SK-N-SH (cell line): ENCODE data around the gene S100A2. TPM values are rescaled to one million over a fixed set of nuclear protein-coding genes. Genes with fewer than 3 reads are reported as not detected.

Experiments
- CTCF ChIA-PET: fragments of 300-600, 350-600 bp; formaldehyde crosslinking; extraction: SDS; loops from one replicate; lab custom pipeline; 2021; lab: Yijun Ruan, JAX
- POLR2A ChIA-PET: fragments of 350-600 bp; sonication (Branson Sonifier 250); formaldehyde crosslinking; extraction: SDS; loops from one replicate; lab custom pipeline; 2020; ENCODE audit warnings: antibody characterized with exemption, inconsistent platforms; lab: Yijun Ruan, JAX
- DNase-seq: peaks from one replicate; pipeline ENCODE4 v3.0.0; 2012
- H2AFZ ChIP-seq: fragments of 200-600 bp; sonication (generic); 2 replicates; pipeline ENCODE4 v1.8.1; 2016; ENCODE audit warnings: antibody characterized with exemption, mild to moderate bottlenecking, low read depth
- H3F3A ChIP-seq: fragments of 200-600 bp; sonication (generic); replicated peaks from 2 replicates; pipeline ENCODE3; 2016; ENCODE audit warnings: antibody characterized with exemption, mild to moderate bottlenecking; ENCODE audit not compliant: insufficient read depth
- H3K27ac ChIP-seq, 2 experiments: fragments of 200-500 bp in 1 of 2; fragments of 200-600 bp in 1 of 2; sonication (Bioruptor generic) in 1 of 2; sonication (generic), shearing (Covaris generic) in 1 of 2; 2 replicates each; pipeline versions ENCODE4 v1.5.1 to v1.6.1; 2014 to 2016; ENCODE audit warnings: low read depth in 2 of 2, inconsistent platforms in 1 of 2, low read length in 1 of 2, mild to moderate bottlenecking in 1 of 2, mixed read lengths in 1 of 2
- H3K27me3 ChIP-seq: fragments of 200-600 bp; sonication (generic), shearing (Covaris generic); 2 replicates; pipeline ENCODE4 v1.6.1; 2016; ENCODE audit warnings: mixed run types; ENCODE audit not compliant: insufficient read depth
- H3K36me3 ChIP-seq, 2 experiments: fragments of 200-500 bp in 1 of 2; fragments of 200-600 bp in 1 of 2; sonication (Bioruptor generic) in 1 of 2; sonication (generic) in 1 of 2; replicated peaks in 1 of 2; 2 replicates each; pipeline versions ENCODE3 to v1.5.1; 2014 to 2016; ENCODE audit warnings: low read length in 1 of 2, mild to moderate bottlenecking in 1 of 2; ENCODE audit not compliant: insufficient read depth in 2 of 2, control insufficient read depth in 1 of 2
- H3K4me1 ChIP-seq, 2 experiments: fragments of 200-500 bp in 1 of 2; fragments of 200-600 bp in 1 of 2; sonication (Bioruptor generic) in 1 of 2; sonication (generic), shearing (Covaris generic) in 1 of 2; 2 replicates each; pipeline versions ENCODE4 v1.5.1 to v1.6.1; 2014 to 2016; ENCODE audit warnings: low read depth in 1 of 2, low read length in 1 of 2, mixed run types in 1 of 2; ENCODE audit not compliant: insufficient read depth in 2 of 2, control insufficient read depth in 1 of 2
- H3K4me2 ChIP-seq: fragments of 200-600 bp; sonication (generic), shearing (Covaris generic); 2 replicates; pipeline ENCODE4 v1.6.1; 2017; ENCODE audit warnings: mixed run types
- H3K4me3 ChIP-seq, 2 experiments: fragments of 200-500 bp in 1 of 2; fragments of 200-600 bp in 1 of 2; sonication (Bioruptor generic) in 1 of 2; sonication (generic), shearing (Covaris generic) in 1 of 2; 2 replicates each; pipeline versions ENCODE4 v1.5.1 to v1.8.1; 2014 to 2016; ENCODE audit warnings: low read depth in 2 of 2, inconsistent platforms in 1 of 2, low read length in 1 of 2, mild to moderate bottlenecking in 1 of 2, mixed read lengths in 1 of 2, moderate library complexity in 1 of 2
- H3K79me2 ChIP-seq: fragments of 200-600 bp; sonication (generic); 2 replicates; pipeline ENCODE4 v1.8.1; 2017; ENCODE audit warnings: mild to moderate bottlenecking; ENCODE audit not compliant: insufficient read depth
- H3K9ac ChIP-seq: fragments of 200-600 bp; sonication (generic); 2 replicates; pipeline ENCODE4 v1.6.1; 2017; ENCODE audit warnings: mixed run types
- H3K9me2 ChIP-seq: fragments of 200-600 bp; sonication (generic); 2 replicates; pipeline ENCODE4 v1.6.1; 2017; ENCODE audit warnings: mixed run types
- H3K9me3 ChIP-seq: fragments of 200-600 bp; sonication (generic); 2 replicates; pipeline ENCODE4 v1.6.1; 2017; ENCODE audit warnings: mixed run types, mild to moderate bottlenecking, moderate library complexity
- H4K20me1 ChIP-seq: fragments of 200-600 bp; sonication (generic); 2 replicates; pipeline ENCODE4 v1.6.1; 2017; ENCODE audit warnings: mild to moderate bottlenecking, mixed run types; ENCODE audit not compliant: insufficient read depth
- CHD2 ChIP-seq: fragments of 150-350 bp; IDR thresholded peaks from 2 replicates; pipeline ENCODE4 v1.6.1; 2018; ENCODE audit warnings: low read length; ENCODE audit not compliant: partially characterized antibody
- CTCF ChIP-seq: fragments of 200-600 bp; sonication (generic); IDR thresholded peaks from 2 replicates; pipeline ENCODE4 v1.6.1; 2017; ENCODE audit warnings: antibody characterized with exemption, mild to moderate bottlenecking, moderate library complexity
- ELF1 ChIP-seq: IDR thresholded peaks from 2 replicates; pipeline ENCODE4 v1.4.0; 2012
- FOSL2 ChIP-seq: IDR thresholded peaks from 2 replicates; pipeline ENCODE4 v1.4.0; 2012; ENCODE audit warnings: low read depth, mild to moderate bottlenecking, moderate library complexity, borderline replicate concordance
- FOXM1 ChIP-seq: IDR thresholded peaks from 2 replicates; pipeline ENCODE4 v1.4.0; 2012; ENCODE audit warnings: low read depth, mild to moderate bottlenecking
- GATA2 ChIP-seq: sonication (generic); formaldehyde crosslinking; IDR thresholded peaks from 2 replicates; pipeline ENCODE4 v1.5.0; 2020; ENCODE audit warnings: mild to moderate bottlenecking, missing genetic modification reagents
- JUND ChIP-seq: IDR thresholded peaks from 2 replicates; pipeline ENCODE4 v1.4.0; 2012
- MAX ChIP-seq: IDR thresholded peaks from 2 replicates; pipeline ENCODE4 v1.4.0; 2012; ENCODE audit warnings: low read depth
- NFIC ChIP-seq: IDR thresholded peaks from 2 replicates; pipeline ENCODE4 v1.4.0; 2012; ENCODE audit warnings: borderline replicate concordance
- NRF1 ChIP-seq: IDR thresholded peaks from 2 replicates; pipeline ENCODE4 v1.6.1; 2012; ENCODE audit warnings: low read depth, mild to moderate bottlenecking, low read length
- RAD21 ChIP-seq: IDR thresholded peaks from 2 replicates; pipeline ENCODE4 v1.6.1; 2012; ENCODE audit warnings: mild to moderate bottlenecking, low read length
- RCOR1 ChIP-seq: fragments of 150-350 bp; IDR thresholded peaks from 2 replicates; pipeline ENCODE4 v1.6.1; 2017; ENCODE audit warnings: antibody characterized with exemption, low read length
- RFX5 ChIP-seq: IDR thresholded peaks from 2 replicates; pipeline ENCODE4 v1.6.1; 2012; ENCODE audit warnings: mild to moderate bottlenecking, improper control_type of control experiment, low read length
- SIN3A ChIP-seq: IDR thresholded peaks from 2 replicates; pipeline ENCODE4 v1.6.1; 2012; ENCODE audit warnings: low read depth, mild to moderate bottlenecking, low read length, moderate library complexity, borderline replicate concordance
- SMC3 ChIP-seq: IDR thresholded peaks from 2 replicates; pipeline ENCODE4 v1.6.1; 2012; ENCODE audit warnings: low read depth, low read length, improper control_type of control experiment
- TAF1 ChIP-seq: IDR thresholded peaks from 2 replicates; pipeline ENCODE4 v1.6.1; 2012; ENCODE audit warnings: low read depth, mild to moderate bottlenecking, low read length, moderate library complexity, borderline replicate concordance
- TCF12 ChIP-seq: IDR thresholded peaks from 2 replicates; pipeline ENCODE4 v1.4.0; 2012
- TEAD4 ChIP-seq: IDR thresholded peaks from 2 replicates; pipeline ENCODE4 v1.4.0; 2012; ENCODE audit warnings: mild to moderate bottlenecking, borderline replicate concordance; ENCODE audit not compliant: insufficient read depth
- USF2 ChIP-seq: fragments of 150-350 bp; IDR thresholded peaks from 2 replicates; pipeline ENCODE4 v1.6.1; 2017; ENCODE audit warnings: antibody characterized with exemption, low read length, low read depth, borderline replicate concordance
- ZBTB33 ChIP-seq: IDR thresholded peaks from 2 replicates; pipeline ENCODE4 v1.4.0; 2012; ENCODE audit warnings: low read depth, borderline replicate concordance
- WGBS: methylation state at CpG from one replicate; pipeline ENCODE4 v1.1.6; 2017; ENCODE audit warnings: low lambda C conversion rate; 5-methylcytosine and 5-hydroxymethylcytosine counted together
- polyA plus RNA-seq, 3 experiments: library from polyadenylated mRNA; depleted of rRNA; stranded (reverse); fragments of >200 nt; gene quantifications; 2 replicates each; pipeline ENCODE4 v1.2.3, GENCODE V29; 2012

Gene S100A2
- polyA plus RNA-seq, 1 of the 3 experiments (the other 2 are of a cell fraction) = 31.4 TPM

GRCh38 chr1:153578936-153579335 lies 13.3 kb upstream of the S100A2 start:
- H3K9me2 ChIP-seq = no peaks in the 10 kb centered on the region
- no peak overlapping the region; the same call in 1 of the 2 replicates for H3K9ac ChIP-seq
- H3K9me3 ChIP-seq = no peaks in the 10 kb centered on the region
- H3K4me3 ChIP-seq = no peak overlapping the region
- H4K20me1 ChIP-seq = no peaks in the 10 kb centered on the region
- TF ChIP-seq NFIC = no peak
- no peak for TF ChIP-seq USF2
- TF ChIP-seq RCOR1 = no peak
- TF ChIP-seq TCF12 = no peak
- no peak for TF ChIP-seq FOSL2
- TF ChIP-seq JUND = no peak
- TF ChIP-seq GATA2 = no peak
- WGBS = 90% methylated on average over 3 of the region's 3 CpGs
- no peaks in the 10 kb centered on the region for H3K27me3 ChIP-seq
- ChIA-PET POLR2A (no interaction called here), CTCF (interaction anchor here (0.5 to 4.3 kb wide), 5 partner anchors 11 to 227 kb away, joined by 3 to 31 read pairs (median 3); no protein-coding TSS in a partner anchor)
- peak overlapping the region; percentile 57; the same call in 1 of the 2 replicates for H3K4me2 ChIP-seq
- H3K4me1 ChIP-seq = peaks cover 0 to 16% of the 10 kb centered on the region in 2 experiments; a peak in 2 of 4 replicates
- no peak for DNase-seq
- no peaks in the 10 kb centered on the region for H3K36me3 ChIP-seq
- H2AFZ ChIP-seq = peak overlapping the region; percentile 42
- peak overlapping the region in 1 of 2 experiments; percentile 68; a peak in 2 of 4 replicates for H3K27ac ChIP-seq
- no peaks in the 10 kb centered on the region; the same call in 1 of the 2 replicates for H3K79me2 ChIP-seq
- no peaks in the 10 kb centered on the region for H3F3A ChIP-seq

GRCh38 chr1:153578490-153578889 lies 12.8 kb upstream of the S100A2 start:
- POLR2A ChIA-PET = no interaction called here
- Histone ChIP-seq H3K9ac (no peak overlapping the region; the same call in 1 of the 2 replicates), H3F3A (peaks cover under 1% of the 10 kb centered on the region), H3K79me2 (no peaks in the 10 kb centered on the region; the same call in 1 of the 2 replicates), H3K4me2 (peak overlapping the region; percentile 57; the same call in 1 of the 2 replicates), H2AFZ (peak overlapping the region; percentile 42), H3K4me3 (no peak overlapping the region), H3K27ac (peak overlapping the region in 1 of 2 experiments; percentile 68; a peak in 2 of 4 replicates), H3K9me3 (no peaks in the 10 kb centered on the region), H3K9me2 (no peaks in the 10 kb centered on the region), H4K20me1 (no peaks in the 10 kb centered on the region), H3K4me1 (peaks cover 0 to 16% of the 10 kb centered on the region in 2 experiments; a peak in 2 of 4 replicates), H3K36me3 (no peaks in the 10 kb centered on the region), H3K27me3 (no peaks in the 10 kb centered on the region)
- CTCF ChIA-PET = interaction anchor here (0.6 to 4.3 kb wide), 5 partner anchors 8 to 67 kb away, joined by 3 to 31 read pairs (median 3); no protein-coding TSS in a partner anchor
- DNase-seq = no peak
- TF ChIP-seq FOXM1 = no peak
- no peak for TF ChIP-seq RFX5
- no peak for TF ChIP-seq TEAD4
- TF ChIP-seq CHD2 = no peak
- TF ChIP-seq USF2 = no peak
- TF ChIP-seq SIN3A = no peak
- no peak for TF ChIP-seq MAX
- TF ChIP-seq SMC3 = no peak
- no peak for TF ChIP-seq CTCF
- no peak for TF ChIP-seq NRF1
- no peak for TF ChIP-seq TAF1
- no peak for TF ChIP-seq ZBTB33
- TF ChIP-seq RAD21 = no peak
- TF ChIP-seq ELF1 = no peak
- no peak for TF ChIP-seq RCOR1
